DOHH2 (cell line): Measurements from ENCODE around the gene THAP12.
"Not testable (repeated sequence)": the region's sequence is repeated elsewhere in the genome, so short reads cannot be mapped to it uniquely, and the experiment has no call there.

ENCODE experiments used
- EZH2phosphoT487 ChIP-seq: fragments of 200-600 bp; sonication (generic); IDR thresholded peaks from 2 replicates; pipeline ENCODE4 v1.6.1; 2017; ENCODE audit warnings: borderline replicate concordance, mild to moderate bottlenecking, antibody characterized with exemption, low read length, moderate library complexity, mixed read lengths
- TF ChIP-seq, protein P1 (sequence below): fragments of 200-600 bp; sonication (generic); IDR thresholded peaks from one replicate; pipeline ENCODE4 v1.5.1; 2014; ENCODE audit warnings: antibody characterized with exemption, mild to moderate bottlenecking, low read depth, low read length; ENCODE audit not compliant: poor library complexity, severe bottlenecking

DNA sequence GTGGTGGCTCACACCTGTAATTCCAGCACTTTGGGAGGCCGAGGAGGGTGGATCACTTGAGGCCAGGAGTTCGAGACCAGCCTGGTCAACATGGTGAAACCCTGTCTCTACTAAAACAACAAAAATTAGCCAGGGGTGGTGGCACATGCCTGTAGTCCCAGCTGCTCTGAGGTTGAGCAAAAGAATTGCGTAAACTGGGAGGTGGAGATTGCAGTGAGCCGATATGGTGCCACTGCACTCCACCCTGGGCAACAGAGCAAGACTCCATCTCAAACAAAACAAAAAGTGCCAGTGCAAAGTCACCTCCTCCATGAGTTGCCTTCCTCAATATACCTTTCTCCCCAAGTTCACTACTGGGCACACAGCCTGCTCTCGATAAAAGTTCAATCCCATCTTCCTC, 61.1 kb downstream of the THAP12 start:
- TF ChIP-seq, protein P1, sequence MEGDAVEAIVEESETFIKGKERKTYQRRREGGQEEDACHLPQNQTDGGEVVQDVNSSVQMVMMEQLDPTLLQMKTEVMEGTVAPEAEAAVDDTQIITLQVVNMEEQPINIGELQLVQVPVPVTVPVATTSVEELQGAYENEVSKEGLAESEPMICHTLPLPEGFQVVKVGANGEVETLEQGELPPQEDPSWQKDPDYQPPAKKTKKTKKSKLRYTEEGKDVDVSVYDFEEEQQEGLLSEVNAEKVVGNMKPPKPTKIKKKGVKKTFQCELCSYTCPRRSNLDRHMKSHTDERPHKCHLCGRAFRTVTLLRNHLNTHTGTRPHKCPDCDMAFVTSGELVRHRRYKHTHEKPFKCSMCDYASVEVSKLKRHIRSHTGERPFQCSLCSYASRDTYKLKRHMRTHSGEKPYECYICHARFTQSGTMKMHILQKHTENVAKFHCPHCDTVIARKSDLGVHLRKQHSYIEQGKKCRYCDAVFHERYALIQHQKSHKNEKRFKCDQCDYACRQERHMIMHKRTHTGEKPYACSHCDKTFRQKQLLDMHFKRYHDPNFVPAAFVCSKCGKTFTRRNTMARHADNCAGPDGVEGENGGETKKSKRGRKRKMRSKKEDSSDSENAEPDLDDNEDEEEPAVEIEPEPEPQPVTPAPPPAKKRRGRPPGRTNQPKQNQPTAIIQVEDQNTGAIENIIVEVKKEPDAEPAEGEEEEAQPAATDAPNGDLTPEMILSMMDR, result not testable (repeated sequence)
- TF ChIP-seq EZH2phosphoT487, result not testable (repeated sequence)
